CD14-positive monocyte (primary cell): ENCODE data around the gene ASTN2. TPM values are rescaled to one million over a fixed set of nuclear protein-coding genes. Genes with fewer than 3 reads are reported as not detected.

Source experiments
- DNase-seq, 3 donors: peaks; one replicate each; pipeline ENCODE4 v3.0.0-alpha.2; 2011 to 2022
- H2AFZ ChIP-seq: 2 replicates; pipeline ENCODE4 v1.6.0; 2012; ENCODE audit warnings: mild to moderate bottlenecking, low read depth, low read length, inconsistent platforms; ENCODE audit not compliant: insufficient read depth, poor library complexity, severe bottlenecking
- H3K27ac ChIP-seq, 2 donors: 1 replicate in 1 of 2; 2 replicates in 1 of 2; pipeline ENCODE4 v1.5.1; 2012 to 2013; ENCODE audit warnings: low read length in 2 of 2, control low read depth in 1 of 2, inconsistent platforms in 1 of 2, low read depth in 1 of 2, mild to moderate bottlenecking in 1 of 2
- H3K27me3 ChIP-seq, 2 donors: one replicate each; pipeline versions ENCODE4 v1.6.0 to v1.6.1; 2011 to 2013; ENCODE audit warnings: low read length in 2 of 2; ENCODE audit not compliant: control insufficient read depth in 2 of 2, insufficient read depth in 2 of 2
- H3K36me3 ChIP-seq, 2 donors: replicated peaks in 1 of 2; 1 replicate in 1 of 2; 2 replicates in 1 of 2; pipeline versions ENCODE4 v1.5.1 to v1.6.1; 2012 to 2013; ENCODE audit warnings: low read length in 2 of 2, control low read depth in 1 of 2, inconsistent platforms in 1 of 2, mild to moderate bottlenecking in 1 of 2; ENCODE audit not compliant: insufficient read depth in 2 of 2, control insufficient read depth in 1 of 2
- H3K4me1 ChIP-seq, 2 donors: 1 replicate in 1 of 2; 2 replicates in 1 of 2; pipeline versions ENCODE4 v1.5.1 to v1.6.1; 2012 to 2013; ENCODE audit warnings: low read length in 2 of 2, control low read depth in 1 of 2, inconsistent platforms in 1 of 2, mild to moderate bottlenecking in 1 of 2, moderate library complexity in 1 of 2; ENCODE audit not compliant: insufficient read depth in 2 of 2, control insufficient read depth in 1 of 2
- H3K4me2 ChIP-seq: replicated peaks from 2 replicates; pipeline ENCODE3; 2012; ENCODE audit warnings: low read length, moderate library complexity, mild to moderate bottlenecking; ENCODE audit not compliant: poor library complexity, severe bottlenecking; ENCODE audit errors: extremely low read depth
- H3K4me3 ChIP-seq, 3 experiments: fragments of 200-600 bp in 1 of 3; sonication (generic) in 1 of 3; replicated peaks in 1 of 3; 1 replicate in 2 of 3; 2 replicates in 1 of 3; pipeline ENCODE4 v1.5.1; 2011 to 2013; ENCODE audit warnings: low read length in 3 of 3, mild to moderate bottlenecking in 3 of 3, control low read depth in 2 of 3, low read depth in 2 of 3, inconsistent platforms in 1 of 3, moderate library complexity in 1 of 3
- H3K79me2 ChIP-seq: 2 replicates; pipeline ENCODE4 v1.6.0; 2012; ENCODE audit warnings: mild to moderate bottlenecking, control low read depth, inconsistent platforms, low read length, moderate library complexity; ENCODE audit not compliant: insufficient read depth
- H3K9ac ChIP-seq: 2 replicates; pipeline ENCODE4 v1.6.0; 2017; ENCODE audit warnings: low read length, mild to moderate bottlenecking; ENCODE audit not compliant: insufficient read depth, poor library complexity, severe bottlenecking
- H3K9me3 ChIP-seq, 2 donors: replicated peaks in 1 of 2; 1 replicate in 1 of 2; 2 replicates in 1 of 2; pipeline versions ENCODE4 v1.5.1 to v1.6.1; 2012 to 2013; ENCODE audit warnings: low read length in 2 of 2, control low read depth in 1 of 2; ENCODE audit not compliant: control insufficient read depth in 1 of 2, insufficient read depth in 1 of 2
- H4K20me1 ChIP-seq: 2 replicates; pipeline ENCODE4 v1.6.0; 2012; ENCODE audit warnings: mild to moderate bottlenecking, low read length, control low read depth, moderate library complexity; ENCODE audit not compliant: insufficient read depth
- H3K27ac Mint-ChIP-seq, 7 donors: one replicate each; pipeline ENCODE4 v1.8.0; 2020; ENCODE audit warnings: mild to moderate bottlenecking in 7 of 7, mixed read lengths in 7 of 7, moderate library complexity in 6 of 7, inconsistent platforms in 2 of 7
- H3K27me3 Mint-ChIP-seq, 3 donors: one replicate each; pipeline ENCODE4 v1.8.0; 2021 to 2022; ENCODE audit warnings: low read depth in 3 of 3, mild to moderate bottlenecking in 3 of 3, mixed read lengths in 3 of 3, moderate library complexity in 3 of 3, inconsistent platforms in 1 of 3
- H3K36me3 Mint-ChIP-seq, 2 donors: one replicate each; pipeline ENCODE4 v1.8.0; 2020; ENCODE audit warnings: mixed read lengths in 2 of 2, inconsistent platforms in 1 of 2, mild to moderate bottlenecking in 1 of 2
- H3K4me1 Mint-ChIP-seq: one replicate; pipeline ENCODE4 v1.8.0; 2020; ENCODE audit warnings: mild to moderate bottlenecking, mixed read lengths
- H3K4me3 Mint-ChIP-seq, 2 donors: one replicate each; pipeline ENCODE4 v1.8.0; 2020; ENCODE audit warnings: mild to moderate bottlenecking in 2 of 2, mixed read lengths in 2 of 2, moderate library complexity in 1 of 2
- H3K9me3 Mint-ChIP-seq, 7 donors: one replicate each; pipeline ENCODE4 v1.8.0; 2020 to 2022; ENCODE audit warnings: mixed read lengths in 7 of 7, mild to moderate bottlenecking in 6 of 7, moderate library complexity in 6 of 7, inconsistent platforms in 2 of 7
- WGBS: methylation state at CpG from one replicate; pipeline ENCODE4 v1.1.5; 2013; ENCODE audit warnings: missing lambda C conversion rate; ENCODE audit not compliant: insufficient coverage; 5-methylcytosine and 5-hydroxymethylcytosine counted together
- intact Hi-C, 2 donors: fragments of 100-400 bp; cut with micrococcal nuclease; formaldehyde crosslinking; loops; one replicate each; pipeline versions ENCODE4 v1.15.0 to v1.15.1; 2023
- polyA plus RNA-seq, 3 donors: library from polyadenylated mRNA; depleted of rRNA in 1 of 3; unstranded in 2 of 3; stranded (reverse) in 1 of 3; fragments of 300-500 nt in 2 of 3; fragments of >200 nt in 1 of 3; fragmentation: Illumina TruSeq in 2 of 3; gene quantifications; 1 replicate in 2 of 3; 2 replicates in 1 of 3; pipeline ENCODE4 v1.2.3, GENCODE V29; 2012 to 2021
- TF ChIP-seq, protein P1 (sequence below): fragments of 200-600 bp; IDR thresholded peaks from one replicate; pipeline ENCODE4 v1.8.0; 2022; ENCODE audit warnings: antibody characterized with exemption, mild to moderate bottlenecking

ASTN2 gene
- polyA plus RNA-seq, 3 donors, result not detected

DNA sequence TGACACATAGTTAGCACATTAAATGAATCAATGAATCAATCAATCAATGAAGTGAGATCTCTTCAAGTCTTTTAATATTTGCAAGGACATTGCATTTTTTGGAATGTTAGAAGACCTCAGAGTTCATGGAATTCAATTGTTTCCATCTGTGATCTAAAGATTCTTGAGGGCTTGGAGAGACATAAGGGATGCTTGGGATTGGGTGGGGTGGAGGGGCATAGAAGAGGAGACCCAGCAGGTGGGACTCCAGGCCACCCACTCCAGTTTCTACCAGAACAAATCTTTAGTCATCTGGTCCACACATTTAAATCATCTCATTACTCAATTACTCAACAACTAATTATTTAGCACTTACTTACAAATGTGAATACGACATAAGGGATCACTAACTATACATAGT is 978.7 kb downstream of the ASTN2 start:
- Histone ChIP-seq H2AFZ (no peak overlapping the region), H3K27ac (no peak overlapping the region), H3K36me3 (no peaks in the 10 kb centered on the region), H3K4me2 (no peak overlapping the region), H3K9ac (no peak overlapping the region), H3K9me3 (peaks cover 0 to 3% of the 10 kb centered on the region in 2 donors), H3K27me3 (no peaks in the 10 kb centered on the region), H3K4me3 (no peak overlapping the region), H3K79me2 (no peaks in the 10 kb centered on the region), H4K20me1 (no peaks in the 10 kb centered on the region), H3K4me1 (no peaks in the 10 kb centered on the region)
- H3K27me3 Mint-ChIP-seq, result no peaks in the 10 kb centered on the region
- H3K4me1 Mint-ChIP-seq, result no peaks in the 10 kb centered on the region
- no CpG with 5 or more reads among the region's 1 CpG for WGBS
- H3K9me3 Mint-ChIP-seq, result peaks cover 2 to 12% (median 4%) of the 10 kb centered on the region in 7 donors
- H3K36me3 Mint-ChIP-seq, result no peaks in the 10 kb centered on the region
- DNase-seq, result no peak
- no peak overlapping the region for H3K4me3 Mint-ChIP-seq
- H3K27ac Mint-ChIP-seq, result no peak overlapping the region
- intact Hi-C loops, result no loop called here
- TF ChIP-seq, protein P1, sequence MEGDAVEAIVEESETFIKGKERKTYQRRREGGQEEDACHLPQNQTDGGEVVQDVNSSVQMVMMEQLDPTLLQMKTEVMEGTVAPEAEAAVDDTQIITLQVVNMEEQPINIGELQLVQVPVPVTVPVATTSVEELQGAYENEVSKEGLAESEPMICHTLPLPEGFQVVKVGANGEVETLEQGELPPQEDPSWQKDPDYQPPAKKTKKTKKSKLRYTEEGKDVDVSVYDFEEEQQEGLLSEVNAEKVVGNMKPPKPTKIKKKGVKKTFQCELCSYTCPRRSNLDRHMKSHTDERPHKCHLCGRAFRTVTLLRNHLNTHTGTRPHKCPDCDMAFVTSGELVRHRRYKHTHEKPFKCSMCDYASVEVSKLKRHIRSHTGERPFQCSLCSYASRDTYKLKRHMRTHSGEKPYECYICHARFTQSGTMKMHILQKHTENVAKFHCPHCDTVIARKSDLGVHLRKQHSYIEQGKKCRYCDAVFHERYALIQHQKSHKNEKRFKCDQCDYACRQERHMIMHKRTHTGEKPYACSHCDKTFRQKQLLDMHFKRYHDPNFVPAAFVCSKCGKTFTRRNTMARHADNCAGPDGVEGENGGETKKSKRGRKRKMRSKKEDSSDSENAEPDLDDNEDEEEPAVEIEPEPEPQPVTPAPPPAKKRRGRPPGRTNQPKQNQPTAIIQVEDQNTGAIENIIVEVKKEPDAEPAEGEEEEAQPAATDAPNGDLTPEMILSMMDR, result no peak

DNA sequence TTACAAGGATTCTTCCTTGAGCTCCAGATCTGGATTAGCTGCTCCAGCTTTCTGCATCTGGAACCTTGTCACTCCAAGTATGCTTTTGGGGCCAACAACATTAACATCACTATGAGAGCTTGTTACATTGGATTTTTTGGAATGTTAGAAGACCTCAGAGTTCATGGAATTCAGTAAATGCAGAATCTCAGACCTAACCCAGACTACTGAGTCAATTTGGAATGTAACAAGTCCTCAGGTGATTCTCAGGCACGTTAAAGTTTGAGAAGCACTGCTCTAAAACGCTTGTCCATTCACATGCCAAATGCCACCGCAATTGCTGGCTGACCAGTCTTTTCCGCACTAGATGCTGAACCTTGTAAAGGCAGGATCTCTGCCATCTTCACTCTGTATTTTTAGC is 979.2 kb downstream of the ASTN2 start:
- 85% methylated on average over 3 of the region's 4 CpGs for WGBS
- H3K4me1 Mint-ChIP-seq, result no peaks in the 10 kb centered on the region
- intact Hi-C loops, result no loop called here
- Histone ChIP-seq H3K79me2 (no peaks in the 10 kb centered on the region), H3K27ac (no peak overlapping the region), H2AFZ (no peak overlapping the region), H3K4me1 (no peaks in the 10 kb centered on the region), H4K20me1 (no peaks in the 10 kb centered on the region), H3K9me3 (peaks cover 0 to 3% of the 10 kb centered on the region in 2 donors), H3K4me2 (no peak overlapping the region), H3K36me3 (no peaks in the 10 kb centered on the region), H3K9ac (no peak overlapping the region), H3K4me3 (no peak overlapping the region), H3K27me3 (no peaks in the 10 kb centered on the region)
- DNase-seq, result no peak
- H3K27ac Mint-ChIP-seq, result no peak overlapping the region
- no peak overlapping the region for H3K4me3 Mint-ChIP-seq
- TF ChIP-seq, protein P1, result no peak
- no peaks in the 10 kb centered on the region for H3K27me3 Mint-ChIP-seq
- no peaks in the 10 kb centered on the region for H3K36me3 Mint-ChIP-seq
- peaks cover 2 to 12% (median 4%) of the 10 kb centered on the region in 7 donors for H3K9me3 Mint-ChIP-seq
